ENCODE results near the gene MPPE1. TPM values are rescaled to one million over a fixed set of nuclear protein-coding genes. Genes with fewer than 3 reads are reported as not detected.
"Not testable (repeated sequence)": the region's sequence is repeated elsewhere in the genome, so short reads cannot be mapped to it uniquely, and the experiment has no call there.

The MPPE1 gene
- total and polyA plus RNA-seq, 4 experiments from 2014 or later = 28.5 to 79.7 (median 59.6) TPM

GRCh38 chr18:11861583-11862288 lies 46.4 kb downstream of the MPPE1 start:
- no peaks in the 10 kb centered on the region for H3K4me1 ChIP-seq (ENCODE audit: insufficient read depth, low read length)
- Mint-ChIP-seq H3K27me3 (peaks cover 0 to 1% of the 10 kb centered on the region in 2 donors), H3K27ac (no peak overlapping the region), H3K9me3 (no peaks in the 10 kb centered on the region), H3K4me1 (peaks cover 0 to 2% (median under 1%) of the 10 kb centered on the region in 4 donors), H3K4me3 (no peak overlapping the region), H3K36me3 (no peaks in the 10 kb centered on the region)
- H3K36me3 ChIP-seq (ENCODE audit: insufficient read depth, low read length) = no peaks in the 10 kb centered on the region
- H3K4me3 ChIP-seq (ENCODE audit: low read length in 2 of 2) = no peak overlapping the region
- POLR2A ChIA-PET (ENCODE audit: partially characterized antibody) = no interaction called here
- no peaks in the 10 kb centered on the region for H3K9me3 ChIP-seq (ENCODE audit: control insufficient read depth in 1 of 2, low read length in 2 of 2)
- no peaks in the 10 kb centered on the region for H3K27me3 ChIP-seq (ENCODE audit: insufficient read depth, low read length)
- H3K27ac ChIP-seq (ENCODE audit: low read depth, low read length) = no peak overlapping the region
- CTCF ChIA-PET (ENCODE audit: partially characterized antibody) = no interaction called here
- intact Hi-C loops (cut with micrococcal nuclease) = no loop called here
- no peak for DNase-seq

- H3K27me3 Mint-ChIP-seq = peaks cover 0 to 1% of the 10 kb centered on the region in 2 donors
- Histone ChIP-seq H3K4me3 (ENCODE audit: low read length in 2 of 2) (no peak overlapping the region), H3K9me3 (ENCODE audit: control insufficient read depth in 1 of 2, low read length in 2 of 2) (no peaks in the 10 kb centered on the region), H3K27ac (ENCODE audit: low read depth, low read length) (no peak overlapping the region), H3K27me3 (ENCODE audit: insufficient read depth, low read length) (no peaks in the 10 kb centered on the region), H3K4me1 (ENCODE audit: insufficient read depth, low read length) (no peaks in the 10 kb centered on the region), H3K36me3 (ENCODE audit: insufficient read depth, low read length) (no peaks in the 10 kb centered on the region)
- H3K4me1 Mint-ChIP-seq = peaks cover 0 to 2% (median under 1%) of the 10 kb centered on the region in 4 donors
- H3K27ac Mint-ChIP-seq = no peak overlapping the region
- ChIA-PET CTCF (ENCODE audit: partially characterized antibody) (interaction anchor here (1.0 kb wide), 1 partner anchor 11 kb away, joined by 3 read pairs; no protein-coding TSS in a partner anchor), POLR2A (ENCODE audit: partially characterized antibody) (no interaction called here)
- no peaks in the 10 kb centered on the region for H3K36me3 Mint-ChIP-seq
- no peak for DNase-seq
- intact Hi-C loops (cut with micrococcal nuclease) = no loop called here
- H3K4me3 Mint-ChIP-seq = no peak overlapping the region
- no peaks in the 10 kb centered on the region for H3K9me3 Mint-ChIP-seq
Observed at GRCh38 chr18:11860594-11861450, 47.3 kb downstream of the MPPE1 start.

GRCh38 chr18:11859903-11860407 lies 48.2 kb downstream of the MPPE1 start:
- H3K4me1 ChIP-seq (ENCODE audit: insufficient read depth, low read length) = peaks cover 2% of the 10 kb centered on the region
- no peaks in the 10 kb centered on the region for H3K36me3 ChIP-seq (ENCODE audit: insufficient read depth, low read length)
- H3K4me3 ChIP-seq (ENCODE audit: low read length in 2 of 2) = no peak overlapping the region
- no peak overlapping the region for H3K27ac ChIP-seq (ENCODE audit: low read depth, low read length)
- CTCF ChIA-PET (ENCODE audit: partially characterized antibody) = interaction anchor here (1.0 kb wide), 1 partner anchor 10 kb away, joined by 3 read pairs; no protein-coding TSS in a partner anchor
- POLR2A ChIA-PET (ENCODE audit: partially characterized antibody) = no interaction called here
- Mint-ChIP-seq H3K4me1 (peaks cover 1 to 5% (median 3%) of the 10 kb centered on the region in 4 donors), H3K27me3 (no peaks in the 10 kb centered on the region), H3K36me3 (peaks cover 0 to 4% of the 10 kb centered on the region in 2 donors), H3K9me3 (no peaks in the 10 kb centered on the region), H3K4me3 (no peak overlapping the region), H3K27ac (peak overlapping the region in 2 of 7 donors; percentile 16 to 31)
- H3K27me3 ChIP-seq (ENCODE audit: insufficient read depth, low read length) = no peaks in the 10 kb centered on the region
- no peaks in the 10 kb centered on the region for H3K9me3 ChIP-seq (ENCODE audit: control insufficient read depth in 1 of 2, low read length in 2 of 2)
- intact Hi-C loops (cut with micrococcal nuclease) = no loop called here
- no peak for DNase-seq

- Mint-ChIP-seq H3K9me3 (no peaks in the 10 kb centered on the region), H3K36me3 (peaks cover 0 to 4% of the 10 kb centered on the region in 2 donors), H3K4me3 (no peak overlapping the region), H3K27ac (no peak overlapping the region), H3K27me3 (no peaks in the 10 kb centered on the region), H3K4me1 (peaks cover 1 to 8% (median 5%) of the 10 kb centered on the region in 4 donors)
- Histone ChIP-seq H3K4me1 (ENCODE audit: insufficient read depth, low read length) (peaks cover 6% of the 10 kb centered on the region), H3K27me3 (ENCODE audit: insufficient read depth, low read length) (no peaks in the 10 kb centered on the region), H3K36me3 (ENCODE audit: insufficient read depth, low read length) (no peaks in the 10 kb centered on the region), H3K4me3 (ENCODE audit: low read length in 2 of 2) (no peak overlapping the region), H3K27ac (ENCODE audit: low read depth, low read length) (no peak overlapping the region), H3K9me3 (ENCODE audit: control insufficient read depth in 1 of 2, low read length in 2 of 2) (no peaks in the 10 kb centered on the region)
- no peak for DNase-seq
- ChIA-PET POLR2A (ENCODE audit: partially characterized antibody) (no interaction called here), CTCF (ENCODE audit: partially characterized antibody) (no interaction called here)
- intact Hi-C loops (cut with micrococcal nuclease) = no loop called here
Observed at GRCh38 chr18:11859282-11859830, 48.8 kb downstream of the MPPE1 start.

DNA sequence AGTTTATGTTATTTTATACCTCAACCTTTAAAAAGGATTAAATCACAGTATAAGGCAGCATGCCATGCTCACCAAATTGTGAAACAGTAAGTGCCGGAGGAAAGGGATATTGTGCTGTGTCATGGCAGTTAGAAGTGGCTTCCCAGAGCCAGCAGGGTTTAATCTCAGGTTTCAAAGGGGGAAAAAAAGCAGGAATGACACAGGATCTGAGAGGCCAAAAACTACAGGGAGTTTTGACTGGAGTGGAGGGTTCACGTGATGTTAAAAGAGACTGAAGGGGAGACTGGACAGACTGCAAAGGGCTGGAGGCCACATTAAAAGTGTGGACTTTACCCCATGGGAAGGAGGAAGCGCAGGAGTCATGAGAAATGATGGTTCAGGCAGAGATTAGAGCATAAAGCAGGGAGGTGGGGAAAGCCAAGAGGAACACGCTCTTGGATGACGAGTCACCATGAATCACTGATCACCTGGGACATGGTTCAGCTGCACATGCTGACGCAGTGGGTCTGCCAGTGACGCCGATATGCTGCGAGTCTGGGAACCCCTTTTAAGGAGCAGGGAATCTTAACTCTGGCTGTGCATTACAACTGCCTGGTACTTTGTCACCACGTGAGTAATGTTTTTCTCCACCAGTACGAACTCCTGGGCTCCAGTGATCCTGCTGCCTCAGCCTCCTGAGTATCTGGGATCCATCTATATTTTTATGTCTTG lies 50.8 kb downstream of the MPPE1 start:
- no peak overlapping the region for H3K4me3 ChIP-seq (ENCODE audit: low read length in 2 of 2)
- Mint-ChIP-seq H3K27ac (peak overlapping the region in 3 of 7 donors; percentile 8 to 29 (median 24)), H3K4me1 (peaks cover 10 to 27% (median 16%) of the 10 kb centered on the region in 4 donors), H3K36me3 (peaks cover 0 to 6% of the 10 kb centered on the region in 2 donors), H3K4me3 (peak overlapping the region in 1 of 8 donors; percentile 33), H3K9me3 (no peaks in the 10 kb centered on the region), H3K27me3 (no peaks in the 10 kb centered on the region)
- ChIA-PET CTCF (ENCODE audit: partially characterized antibody) (no interaction called here), POLR2A (ENCODE audit: partially characterized antibody) (no interaction called here)
- DNase-seq = no peak
- intact Hi-C loops (cut with micrococcal nuclease) = no loop called here
- peaks cover 21% of the 10 kb centered on the region for H3K4me1 ChIP-seq (ENCODE audit: insufficient read depth, low read length)
- no peak overlapping the region for H3K27ac ChIP-seq (ENCODE audit: low read depth, low read length)
- no peaks in the 10 kb centered on the region for H3K36me3 ChIP-seq (ENCODE audit: insufficient read depth, low read length)
- H3K27me3 ChIP-seq (ENCODE audit: insufficient read depth, low read length) = no peaks in the 10 kb centered on the region
- H3K9me3 ChIP-seq (ENCODE audit: control insufficient read depth in 1 of 2, low read length in 2 of 2) = no peaks in the 10 kb centered on the region

DNA sequence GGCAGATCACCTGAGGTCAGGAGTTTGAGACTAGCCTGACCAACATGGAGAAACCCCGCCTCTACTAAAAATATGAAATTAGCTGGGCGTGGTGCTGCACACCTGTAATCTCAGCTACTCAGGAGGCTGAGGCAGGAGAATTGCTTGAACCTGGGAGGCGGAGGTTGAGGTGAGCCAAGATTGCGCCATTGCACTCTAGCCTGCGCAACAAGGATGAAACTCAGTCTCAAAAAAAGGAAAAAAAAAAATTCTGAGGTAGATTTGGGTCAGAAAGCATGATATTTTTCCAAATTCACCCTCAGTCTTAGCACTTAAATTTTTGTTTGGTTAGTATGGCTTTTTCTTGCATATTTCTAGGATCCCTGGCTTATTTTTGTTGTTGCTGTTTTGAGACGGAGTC lies 53.6 kb downstream of the MPPE1 start:
- Mint-ChIP-seq H3K4me1 (peaks cover 18 to 55% (median 32%) of the 10 kb centered on the region in 4 donors), H3K4me3 (peak overlapping the region in 1 of 8 donors; percentile 21), H3K36me3 (peaks cover 0 to 32% of the 10 kb centered on the region in 2 donors), H3K27ac (peak overlapping the region in 3 of 7 donors; percentile 29 to 100 (median 43))
- H3K9me3 Mint-ChIP-seq; H3K36me3 ChIP-seq (ENCODE audit: insufficient read depth, low read length); H3K9me3 ChIP-seq (ENCODE audit: control insufficient read depth in 1 of 2, low read length in 2 of 2); H3K27me3 Mint-ChIP-seq; H3K27me3 ChIP-seq (ENCODE audit: insufficient read depth, low read length); DNase-seq; H3K4me3 ChIP-seq (ENCODE audit: low read length in 2 of 2); CTCF ChIA-PET (ENCODE audit: partially characterized antibody); H3K27ac ChIP-seq (ENCODE audit: low read depth, low read length): not testable (repeated sequence)
- peaks cover 30% of the 10 kb centered on the region for H3K4me1 ChIP-seq (ENCODE audit: insufficient read depth, low read length)
- POLR2A ChIA-PET (ENCODE audit: partially characterized antibody) = interaction anchor here (1.9 kb wide), 1 partner anchor 54 kb away, joined by 5 read pairs; the partner anchor contains the start of gene MPPE1
- intact Hi-C loops (cut with micrococcal nuclease) = loop anchor here (5.0 kb wide), 3 partner anchors 1138 to 1942 kb away; partner anchors contain the start of genes CEP192, NAPG and VAPA
